Stimulated activated CD4-positive, alpha-beta T cell treated with anti-CD3 and anti-CD28 coated beads, TNF-alpha, amount 100 ng/mL, for 48 hours (primary cell): ENCODE results near the gene RORB.

ENCODE experiments used
- DNase-seq, 3 donors: peaks; one replicate each; pipeline ENCODE4 v3.0.0-alpha.2; 2020; ENCODE audit warnings: low read depth in 3 of 3

Gene RORB

DNA sequence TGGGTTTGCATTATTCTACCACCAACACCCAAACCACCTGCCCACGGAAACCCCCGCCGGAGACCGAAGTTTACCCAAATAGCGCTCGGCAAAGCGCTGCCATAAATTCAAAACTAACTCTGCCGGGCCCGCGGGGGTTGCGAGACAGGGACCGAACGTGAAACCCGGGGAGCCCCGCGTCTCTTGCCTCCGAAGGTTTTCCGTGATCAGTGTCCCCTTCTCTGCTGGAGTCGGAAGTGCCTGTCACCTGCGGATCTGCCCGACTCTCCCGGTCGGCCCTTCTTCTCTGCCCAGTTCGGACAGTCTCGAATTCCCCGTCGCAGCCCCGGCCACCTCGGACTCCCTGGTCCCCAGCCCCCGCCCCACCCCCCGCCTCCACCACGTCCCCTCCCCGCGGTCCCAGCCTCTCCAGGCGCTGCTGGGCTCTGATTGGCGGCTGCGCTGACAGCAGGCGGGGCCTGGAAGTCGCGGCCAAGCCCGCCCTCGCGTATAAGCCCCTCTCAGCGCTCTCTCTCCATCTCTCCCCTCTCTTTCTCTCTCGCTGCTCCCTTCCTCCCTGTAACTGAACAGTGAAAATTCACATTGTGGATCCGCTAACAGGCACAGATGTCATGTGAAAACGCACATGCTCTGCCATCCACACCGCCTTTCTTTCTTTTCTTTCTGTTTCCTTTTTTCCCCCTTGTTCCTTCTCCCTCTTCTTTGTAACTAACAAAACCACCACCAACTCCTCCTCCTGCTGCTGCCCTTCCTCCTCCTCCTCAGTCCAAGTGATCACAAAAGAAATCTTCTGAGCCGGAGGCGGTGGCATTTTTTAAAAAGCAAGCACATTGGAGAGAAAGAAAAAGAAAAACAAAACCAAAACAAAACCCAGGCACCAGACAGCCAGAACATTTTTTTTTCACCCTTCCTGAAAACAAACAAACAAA lies at the start of gene RORB:
RORB (plus strand) TSS at position 517 of the 929 bp plus-strand sequence. CDS start 642 bp downstream, outside the sequence.
- DNase-seq: no peak

DNA sequence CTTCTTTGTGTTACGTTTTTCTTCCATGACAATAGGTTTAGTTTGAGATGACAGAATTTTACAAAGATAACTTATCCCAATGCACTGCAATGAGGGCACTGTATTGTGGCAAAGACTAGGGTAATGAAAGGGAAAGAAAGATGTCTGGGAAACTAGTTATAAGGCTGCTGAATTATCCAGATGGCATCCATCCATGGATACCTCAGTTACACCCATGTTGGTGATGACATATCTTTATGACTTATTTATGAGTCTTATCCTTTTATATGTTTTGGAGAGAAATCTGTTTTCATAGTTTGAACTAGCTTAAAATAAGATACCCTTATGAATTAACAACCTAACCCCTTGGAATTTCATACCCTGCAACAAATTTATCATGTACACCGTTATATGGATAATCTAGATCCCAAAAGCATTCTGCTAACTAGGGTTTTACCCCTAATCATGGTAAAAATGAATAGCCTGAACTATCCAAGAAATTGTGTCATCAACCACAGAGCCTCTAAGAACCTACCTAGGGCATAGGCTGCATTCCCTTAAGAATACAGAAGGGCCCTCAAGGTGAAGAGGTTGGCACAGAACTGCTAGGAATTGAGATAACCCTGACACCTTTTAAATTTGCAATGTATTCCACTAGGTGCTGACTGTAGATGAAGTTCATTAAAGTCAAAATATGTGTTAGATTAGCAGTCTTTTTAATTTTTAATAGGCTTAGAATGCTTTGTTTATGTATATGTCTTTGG lies 49.5 kb upstream of the RORB start:
- no peak for DNase-seq

DNA sequence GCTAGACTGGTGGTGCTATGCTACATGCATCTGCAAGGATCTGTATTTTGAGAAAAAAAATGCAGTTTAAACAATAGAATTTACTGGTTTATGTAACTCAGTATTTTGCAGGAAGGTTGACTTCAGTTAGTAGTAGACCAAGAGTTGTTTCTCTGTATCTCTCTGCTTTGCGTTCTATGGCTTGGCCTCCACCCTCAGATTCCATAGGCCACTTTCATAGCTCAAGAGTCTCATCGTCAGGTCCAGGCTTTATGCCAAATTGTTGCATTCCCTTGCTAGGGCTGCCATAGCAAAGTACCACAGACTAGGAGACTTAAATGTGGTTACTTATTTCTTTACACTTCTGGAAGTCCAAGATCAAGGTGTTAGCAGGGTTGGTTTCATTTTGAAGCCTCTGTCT lies 48.1 kb upstream of the RORB start:
- no peak for DNase-seq

DNA sequence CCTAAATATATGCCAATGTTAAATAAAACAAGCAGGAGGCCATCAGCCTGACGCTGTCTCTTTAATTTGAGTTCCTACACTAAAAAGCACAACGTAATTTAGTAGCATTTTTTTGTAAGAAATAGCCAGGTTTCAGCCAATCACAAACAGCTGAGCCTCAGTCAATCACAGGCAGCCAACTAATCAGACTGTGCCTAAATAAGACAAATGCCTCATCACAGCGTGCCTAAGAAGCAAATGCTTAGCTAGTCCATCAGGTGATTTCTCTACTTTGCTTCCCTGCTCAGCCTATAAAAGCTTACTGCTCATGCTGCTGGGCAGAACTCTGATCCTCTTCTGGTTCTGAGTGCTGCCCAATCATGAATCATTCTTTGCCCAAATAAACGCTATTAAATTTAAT lies 38.3 kb upstream of the RORB start:
- DNase-seq: no peak

DNA sequence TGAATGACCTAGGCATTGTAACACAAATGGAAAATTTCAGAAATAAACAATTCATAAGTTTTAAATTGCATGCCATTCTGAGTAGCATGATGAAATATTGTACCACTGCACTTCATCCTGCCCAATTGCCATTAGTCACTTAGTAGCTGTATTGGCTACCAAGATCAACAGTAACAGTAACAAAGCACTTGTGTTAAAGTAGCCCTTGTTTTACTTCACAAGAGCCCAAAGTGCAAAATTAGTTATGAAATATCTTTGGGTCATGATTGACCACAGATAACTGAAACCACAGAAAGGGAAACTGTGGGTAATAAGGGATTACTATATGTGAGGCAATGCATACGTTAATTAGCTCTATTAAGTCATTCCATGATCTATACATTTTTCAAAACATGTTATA lies 33.3 kb upstream of the RORB start:
- DNase-seq: no peak

DNA sequence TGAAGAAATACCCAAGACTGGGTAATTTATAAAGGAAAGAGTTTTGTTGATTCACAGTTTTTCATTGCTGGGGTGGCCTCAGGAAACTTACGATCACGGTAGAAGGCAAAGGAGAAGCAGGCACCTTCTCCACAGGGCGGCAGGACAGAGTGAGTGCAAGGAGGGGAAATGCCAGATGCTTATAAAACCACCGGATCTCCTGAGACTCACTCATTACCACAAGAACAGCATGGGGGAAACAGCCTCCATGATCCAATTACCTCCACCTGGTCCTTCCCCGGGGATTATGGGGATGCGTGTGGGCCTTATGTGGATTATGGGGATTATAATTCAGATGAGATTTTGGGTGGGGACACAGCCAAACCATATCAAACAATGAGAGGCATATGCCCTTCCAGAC lies 18.5 kb upstream of the RORB start:
- no peak for DNase-seq

DNA sequence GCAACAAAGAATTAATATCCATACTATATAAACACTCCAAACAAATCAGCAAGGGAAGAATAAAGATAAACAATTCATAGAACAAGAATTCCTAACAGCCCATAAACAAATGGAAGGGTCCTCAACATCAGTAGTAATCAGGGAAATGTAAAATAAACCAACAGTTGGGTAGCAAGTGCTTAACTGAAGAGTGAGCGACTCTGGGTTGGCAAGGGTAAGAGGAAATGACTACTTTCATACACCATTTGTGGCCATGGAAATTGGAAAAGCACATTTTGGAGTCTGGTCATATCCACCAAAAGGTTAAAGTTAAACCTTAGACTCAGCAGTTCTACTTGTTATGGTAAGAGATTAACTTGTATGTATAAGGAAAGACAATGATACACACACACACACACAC lies 17.4 kb upstream of the RORB start:
- no peak for DNase-seq

DNA sequence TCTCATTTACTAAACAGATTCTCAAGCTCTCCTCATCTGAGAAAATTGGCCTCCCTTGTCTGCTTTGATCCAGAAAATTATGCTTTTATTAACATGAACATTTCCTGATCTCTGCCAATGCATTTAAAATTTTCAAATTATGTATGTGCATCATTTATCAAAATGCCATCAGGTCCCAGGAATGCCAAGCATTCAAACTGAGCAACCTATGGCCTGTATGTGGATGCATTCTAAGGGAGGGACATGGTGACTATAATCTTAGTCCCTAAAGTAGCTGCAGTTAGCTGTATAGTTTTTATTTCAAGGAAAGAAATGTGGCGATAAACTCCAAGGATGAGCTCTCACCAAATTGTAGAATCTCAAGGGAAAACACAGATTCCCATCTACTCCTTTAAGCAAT lies 9.7 kb upstream of the RORB start:
- DNase-seq: no peak

DNA sequence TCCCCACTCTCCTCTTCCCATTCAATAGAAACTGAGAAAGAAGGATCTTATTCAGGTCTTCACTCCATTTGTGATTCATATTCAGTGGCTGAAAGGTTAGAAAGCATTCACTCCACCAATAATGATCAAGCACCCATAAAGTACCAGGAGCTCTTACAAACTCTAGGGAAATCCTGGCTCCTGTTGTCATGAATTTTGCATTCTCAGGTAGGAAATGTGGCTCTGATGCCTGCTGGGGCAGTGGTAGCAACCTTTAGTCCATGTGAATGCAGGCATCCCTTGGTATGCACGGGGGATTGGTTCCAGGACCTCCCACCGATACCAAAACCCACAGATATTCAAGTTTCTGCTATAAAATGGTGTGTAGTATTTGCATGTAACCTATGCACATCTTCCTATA lies 3.6 kb upstream of the RORB start:
- DNase-seq: no peak

DNA sequence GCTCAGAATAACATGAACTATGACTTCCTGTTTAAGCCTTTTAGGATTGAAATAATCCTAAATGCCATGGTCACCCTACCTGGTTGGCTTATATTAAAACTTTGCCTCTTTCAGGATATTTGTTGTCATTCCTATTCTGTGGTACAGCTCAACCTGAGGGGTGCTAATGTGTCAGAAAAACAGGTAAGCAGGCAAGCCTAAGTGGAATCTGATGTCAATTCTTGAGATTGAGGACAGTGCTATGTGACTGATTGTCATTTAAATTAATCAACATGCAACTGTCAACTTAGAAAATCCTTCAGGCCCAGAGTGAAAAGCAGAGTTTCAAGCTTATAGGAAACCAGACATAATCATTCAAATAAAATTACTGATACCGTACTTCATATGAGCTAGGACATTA lies 2.6 kb upstream of the RORB start:
- no peak for DNase-seq

DNA sequence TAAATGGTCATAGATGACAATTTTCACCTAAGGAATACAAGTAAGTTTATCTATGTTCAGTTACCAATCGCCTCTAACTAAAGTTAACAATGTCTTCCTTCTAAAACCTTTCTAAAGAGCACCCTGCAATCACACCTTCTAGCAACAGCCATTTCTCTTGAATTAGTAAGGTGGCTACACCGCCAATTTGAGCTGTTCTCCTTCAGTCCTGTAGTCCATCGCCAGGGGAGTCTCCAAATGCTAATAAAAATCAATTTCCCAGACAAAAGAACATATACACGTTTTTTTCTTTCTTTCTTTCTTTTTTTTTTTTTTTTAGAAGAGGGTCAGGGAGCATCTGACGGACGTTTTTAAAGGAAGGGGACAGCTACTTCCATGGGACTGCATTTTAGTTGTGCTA lies 729 bp upstream of the RORB start:
- no peak for DNase-seq

DNA sequence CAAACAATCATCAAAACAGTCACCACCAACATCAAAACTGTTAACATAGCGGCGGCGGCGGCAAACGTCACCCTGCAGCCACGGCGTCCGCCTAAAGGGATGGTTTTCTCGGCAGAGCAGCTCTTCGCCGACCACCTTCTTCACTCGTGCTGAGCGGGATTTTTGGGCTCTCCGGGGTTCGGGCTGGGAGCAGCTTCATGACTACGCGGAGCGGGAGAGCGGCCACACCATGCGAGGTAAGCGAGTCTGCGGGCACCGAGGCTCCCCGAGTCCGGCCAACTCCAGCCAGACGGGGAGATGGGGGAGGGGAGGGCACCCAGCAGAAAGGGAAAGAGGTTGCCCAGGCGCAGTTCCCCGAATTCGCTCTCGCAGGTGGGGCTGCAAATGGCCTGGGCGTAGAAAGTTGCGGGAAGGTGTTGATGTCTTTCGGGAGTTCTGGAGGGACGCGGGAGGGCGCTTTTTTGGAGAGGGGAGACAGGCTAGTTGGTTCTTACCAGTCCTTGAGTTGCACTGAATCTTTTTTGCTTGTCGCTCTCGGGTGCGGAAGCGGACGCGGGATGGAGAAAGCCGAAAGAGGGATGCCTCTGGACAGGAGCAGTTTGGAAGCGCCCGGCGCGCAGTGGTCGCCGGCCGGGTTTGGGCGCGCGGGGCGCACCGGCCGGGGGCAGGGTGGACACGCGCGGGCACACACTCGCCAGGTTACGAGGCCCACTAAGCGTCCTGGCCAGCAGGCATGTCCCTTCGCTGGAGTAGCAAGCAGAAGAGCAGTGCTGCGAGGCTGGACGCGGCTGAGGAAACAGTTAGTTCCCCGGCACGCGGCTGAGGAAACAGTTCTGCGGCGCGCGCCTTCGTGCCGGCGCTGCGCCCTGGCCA lies 849 bp downstream of the RORB start:
- DNase-seq: no peak

DNA sequence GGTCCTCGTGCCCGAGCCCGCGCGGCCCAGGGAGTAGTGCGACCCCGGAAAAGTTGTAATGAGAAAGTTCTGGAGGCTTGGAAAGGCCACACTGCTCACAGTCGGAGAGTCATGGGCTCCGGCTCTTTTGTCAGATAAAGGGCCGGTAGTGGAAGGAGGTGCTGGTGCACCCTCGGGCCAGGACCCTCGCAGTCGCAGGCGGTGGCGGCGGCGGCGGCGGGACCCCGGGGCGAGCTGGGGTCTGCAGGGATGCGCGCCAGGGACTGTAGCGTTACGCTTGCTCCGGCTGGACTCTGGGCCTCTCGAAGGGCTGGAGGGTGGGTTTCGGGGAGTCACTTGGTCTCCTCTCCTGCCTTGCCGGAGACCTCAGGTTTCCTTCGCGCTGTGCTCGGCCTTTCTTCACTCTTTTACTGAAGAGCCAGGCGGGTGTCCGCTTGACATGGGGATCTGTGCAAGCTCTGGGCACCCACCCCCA lies 1.5 kb downstream of the RORB start:
- no peak for DNase-seq

DNA sequence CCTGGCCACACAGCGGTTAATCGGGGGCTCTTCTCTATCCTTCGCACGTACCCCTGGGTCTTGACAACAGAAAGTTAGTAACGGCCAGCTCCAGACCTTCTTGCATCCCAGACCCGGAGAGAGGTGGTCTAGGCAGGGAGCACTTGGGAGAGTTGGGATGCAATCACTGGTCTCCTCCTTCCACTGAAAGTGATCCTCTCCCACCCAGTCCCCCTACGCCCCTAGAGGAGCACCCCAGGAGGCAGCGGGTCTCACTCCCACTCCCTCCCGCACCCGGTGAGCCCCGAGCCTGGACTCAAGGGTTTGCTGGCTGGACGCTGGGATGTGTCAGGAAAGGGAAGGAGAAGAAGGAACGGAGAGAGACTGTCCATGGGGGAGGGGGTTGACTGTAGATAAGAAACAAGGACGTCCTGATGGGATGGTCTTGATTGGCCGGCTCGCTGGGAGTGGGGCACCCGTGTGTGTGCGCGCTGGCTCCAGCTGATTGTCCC lies 2.0 kb downstream of the RORB start:
- DNase-seq: no peak

DNA sequence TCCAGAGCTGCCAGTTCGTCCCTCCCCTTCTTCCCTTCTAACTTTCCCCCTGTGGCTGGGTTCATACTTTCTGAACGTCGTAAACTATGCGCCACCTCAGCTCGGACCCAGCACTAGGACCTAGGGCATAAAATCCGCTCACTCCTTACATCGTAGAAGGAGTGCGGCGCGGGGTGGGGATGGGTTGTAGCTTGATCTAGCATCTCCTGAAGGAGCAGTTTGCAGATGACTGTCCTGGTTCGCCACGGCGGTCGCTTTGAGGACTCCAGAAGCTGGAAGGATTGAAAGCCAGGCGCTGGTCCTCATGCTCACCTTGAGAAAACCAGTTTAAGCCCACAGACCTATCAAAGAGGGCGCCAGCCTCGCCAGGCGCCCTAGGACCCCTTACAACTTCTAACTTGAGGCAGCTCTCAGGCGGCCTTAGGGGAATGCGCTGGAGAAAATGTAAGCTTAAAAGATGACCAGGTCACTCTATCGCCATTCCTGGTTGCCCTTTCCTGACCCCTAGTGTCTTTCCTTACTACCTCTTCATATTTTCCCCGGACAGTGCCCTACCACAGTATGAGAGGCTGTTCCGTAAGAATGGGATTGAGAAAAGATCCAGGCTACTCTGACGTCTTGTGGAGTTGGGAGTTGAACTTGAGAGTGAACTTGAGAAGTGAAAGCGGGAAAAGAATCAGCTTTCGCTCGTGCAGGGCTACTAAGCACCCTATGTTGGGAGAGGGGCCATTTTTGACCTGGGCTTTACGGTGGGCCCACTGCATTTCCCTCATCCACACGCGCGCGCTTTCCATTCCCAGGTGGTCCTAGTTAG lies 2.8 kb downstream of the RORB start:
- DNase-seq: no peak

DNA sequence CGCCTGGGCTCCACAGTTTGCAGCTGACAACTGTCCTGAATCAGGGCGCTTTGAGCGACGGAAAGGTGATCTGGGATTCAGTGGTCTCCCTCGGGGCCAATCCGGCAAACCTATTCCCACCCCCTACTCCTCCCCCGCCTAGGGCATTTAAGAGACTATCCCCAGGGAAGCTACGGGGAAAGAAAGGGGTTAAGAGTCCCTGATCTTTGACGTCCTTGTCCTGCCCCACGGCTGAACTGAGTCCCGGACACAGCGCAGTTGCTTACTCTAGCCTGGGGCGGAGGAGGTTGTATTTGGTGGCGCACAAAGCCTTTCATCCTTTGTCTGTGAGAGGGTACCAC lies 3.4 kb downstream of the RORB start:
- DNase-seq: no peak

DNA sequence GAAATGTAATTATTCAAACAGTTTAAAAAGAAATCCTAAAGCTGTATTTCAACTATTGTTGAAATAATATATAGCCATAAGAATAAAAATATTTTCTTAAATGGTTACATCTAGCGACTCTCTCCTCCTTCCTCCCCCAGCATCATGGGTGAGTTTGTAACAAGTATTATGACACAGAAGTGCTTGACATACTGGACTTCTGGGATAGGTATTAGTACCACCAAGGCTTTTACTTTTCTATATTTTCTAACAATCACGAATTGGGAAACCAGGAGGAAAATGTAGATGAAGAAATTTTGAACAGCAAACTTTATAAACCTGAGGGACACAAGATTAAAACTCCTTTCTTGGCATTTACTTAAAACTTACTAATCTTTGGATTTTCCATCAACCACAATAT lies 4.4 kb downstream of the RORB start:
- DNase-seq: no peak

DNA sequence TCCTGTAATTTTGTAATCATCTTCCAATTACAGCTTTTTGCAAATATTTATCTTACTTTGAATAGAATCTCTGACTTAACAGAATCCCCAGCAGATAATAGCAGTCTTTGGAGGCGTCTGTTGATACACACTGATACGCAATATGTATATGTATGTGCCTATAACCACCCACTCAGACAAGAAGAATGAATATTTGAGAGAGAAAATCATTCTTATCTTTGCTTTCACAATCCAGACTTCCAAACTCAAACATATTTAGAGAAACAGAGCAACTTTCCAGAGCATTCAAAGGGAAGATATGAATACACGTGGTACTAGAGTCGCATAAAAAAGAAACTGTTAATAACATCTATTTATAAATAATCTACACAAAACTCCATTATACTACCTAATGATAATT lies 6.1 kb downstream of the RORB start:
- no peak for DNase-seq

DNA sequence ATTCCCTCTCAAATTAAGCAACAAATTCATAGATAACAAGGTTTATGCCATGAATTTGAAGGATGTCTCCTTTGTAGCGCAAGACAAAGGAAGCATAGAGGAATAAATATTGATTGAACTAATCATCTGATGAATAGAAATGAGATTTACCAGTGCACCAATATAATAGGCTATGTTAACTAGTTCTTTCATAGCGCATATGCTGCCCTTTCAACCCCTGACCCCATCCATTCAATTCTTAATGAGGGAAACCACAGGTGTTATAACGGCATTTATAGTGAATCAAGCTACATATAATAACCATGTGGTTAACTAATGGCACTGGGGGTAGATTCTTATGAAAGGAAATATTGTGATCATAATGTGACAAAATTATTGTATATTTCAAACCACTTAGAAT lies 6.5 kb downstream of the RORB start:
- DNase-seq: no peak

DNA sequence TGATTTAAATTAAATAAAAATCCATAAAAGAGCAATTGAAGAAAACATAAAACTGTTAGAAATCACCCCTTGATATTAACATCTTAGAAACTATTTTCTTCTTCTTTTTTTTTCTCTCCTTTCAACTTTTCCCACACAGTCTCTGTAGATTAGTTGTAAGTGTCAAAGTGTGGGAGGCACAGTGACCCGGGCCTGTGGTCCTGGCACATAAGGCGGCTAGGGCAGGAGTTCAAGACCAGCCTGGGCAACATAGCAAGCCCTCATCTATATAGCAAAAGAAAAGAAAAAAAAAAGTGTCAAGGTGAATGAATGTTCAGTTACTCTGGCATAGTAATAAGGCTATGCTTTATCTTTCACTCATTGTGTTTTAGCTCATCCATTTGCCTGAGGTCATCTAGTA lies 14.2 kb downstream of the RORB start:
- DNase-seq: no peak

DNA sequence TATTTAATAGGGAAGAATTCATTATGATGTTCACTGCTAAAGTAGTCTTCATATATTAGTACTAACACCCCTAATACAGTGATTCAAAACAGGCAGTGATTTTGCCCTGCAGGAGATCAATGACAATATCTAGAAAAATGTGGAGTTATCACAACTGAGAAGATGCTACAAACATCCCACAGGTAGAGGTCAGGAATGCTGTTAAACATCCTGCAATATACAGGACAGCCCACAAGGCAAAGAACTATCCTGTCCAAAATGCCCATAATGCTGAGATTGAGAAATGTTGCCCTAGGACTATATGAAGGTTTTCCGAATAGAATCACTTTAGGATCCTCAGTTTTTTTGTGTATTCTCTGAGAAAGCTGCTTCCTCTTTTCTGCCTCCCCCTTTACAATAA lies 15.3 kb downstream of the RORB start:
- no peak for DNase-seq
